GM18907 (cell line): Measurements from ENCODE around the gene CSPG5.

ENCODE experiments used
- ATAC-seq: cut with Tn5 transposase; IDR thresholded peaks from one replicate; pipeline ENCODE4 v1.9.1; 2021; ENCODE audit warnings: mild to moderate bottlenecking, moderate library complexity; ENCODE audit not compliant: unreplicated experiment

CSPG5 gene

DNA sequence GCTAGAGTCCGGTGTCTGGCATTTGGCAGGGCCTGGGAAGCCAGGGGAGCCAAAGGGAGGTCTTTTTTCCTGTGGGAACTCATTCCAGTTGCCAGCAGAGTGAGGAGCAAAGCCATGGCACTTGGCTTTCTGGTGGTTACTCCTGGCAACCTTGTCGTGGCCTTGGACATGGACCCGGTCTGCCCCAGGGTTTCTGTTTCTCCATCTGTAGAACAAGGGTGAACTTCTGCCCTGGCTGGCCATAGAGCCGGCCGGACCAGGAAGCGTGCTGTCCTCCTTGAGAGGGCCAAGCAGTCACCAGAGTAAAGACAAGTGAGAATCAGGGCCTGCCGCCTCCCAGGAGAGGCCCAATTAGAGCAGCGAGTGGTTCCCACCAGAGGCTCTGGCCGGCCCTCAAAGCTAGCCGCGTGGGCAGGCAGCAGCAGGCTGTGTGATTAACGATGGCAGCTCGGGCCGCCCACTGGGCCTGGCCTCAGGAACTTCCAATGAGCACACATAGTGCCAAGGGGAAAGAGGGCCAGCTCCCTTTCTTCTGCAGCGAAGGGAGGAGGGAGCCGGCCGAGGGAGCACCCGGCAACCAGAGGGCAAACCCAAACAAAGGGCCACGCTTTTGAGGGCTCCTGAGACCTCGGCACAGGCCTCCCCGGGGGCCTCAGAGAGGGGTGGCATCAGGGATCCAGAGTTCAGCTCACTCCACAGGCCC is 36.0 kb downstream of the CSPG5 start:
- no peak for ATAC-seq

DNA sequence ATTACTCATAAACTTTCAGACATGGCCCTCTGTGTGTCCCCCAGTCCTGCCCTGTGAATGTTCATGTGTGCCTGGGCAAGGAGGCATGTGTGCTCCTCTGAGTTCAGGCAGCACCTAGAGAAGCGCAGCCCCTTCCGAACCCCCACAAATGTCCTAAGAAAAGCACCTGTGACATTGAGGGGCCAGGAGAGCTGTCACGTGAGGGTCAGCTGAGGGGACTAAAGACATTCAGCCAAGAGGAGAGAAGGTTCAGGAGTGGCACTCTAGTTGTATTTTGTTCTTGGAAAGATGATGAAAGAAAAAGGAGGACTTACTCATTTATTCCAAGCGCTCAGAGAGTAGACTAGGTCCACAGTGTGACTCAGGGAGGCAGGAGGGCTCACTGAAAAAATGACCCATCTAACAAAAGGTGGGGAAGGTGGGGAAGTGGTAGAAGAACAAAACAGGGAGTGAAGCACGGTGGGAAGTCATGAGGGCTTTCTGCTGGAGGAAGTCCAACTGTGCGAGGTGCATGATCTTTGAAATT is 37.0 kb downstream of the CSPG5 start:
- no peak for ATAC-seq

DNA sequence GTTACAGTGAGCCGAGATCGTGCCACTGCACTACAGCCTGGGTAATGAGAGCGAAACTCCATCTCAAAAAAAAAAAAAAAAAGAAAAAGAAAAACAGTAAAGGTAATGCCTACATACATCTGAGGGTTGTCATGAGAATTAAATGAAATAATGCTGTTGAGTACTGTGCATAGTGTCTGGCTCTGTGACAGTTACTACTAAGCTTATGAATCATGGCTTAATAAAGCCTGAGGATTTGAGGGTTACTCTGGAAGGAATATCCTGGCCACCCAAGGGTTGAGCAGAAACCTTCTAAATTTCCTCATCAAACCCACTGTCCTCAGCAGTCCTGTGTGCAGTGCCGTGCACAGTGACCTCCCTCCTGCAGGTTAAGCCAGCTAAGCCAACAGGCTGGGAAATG is 38.4 kb downstream of the CSPG5 start:
- ATAC-seq = no peak

DNA sequence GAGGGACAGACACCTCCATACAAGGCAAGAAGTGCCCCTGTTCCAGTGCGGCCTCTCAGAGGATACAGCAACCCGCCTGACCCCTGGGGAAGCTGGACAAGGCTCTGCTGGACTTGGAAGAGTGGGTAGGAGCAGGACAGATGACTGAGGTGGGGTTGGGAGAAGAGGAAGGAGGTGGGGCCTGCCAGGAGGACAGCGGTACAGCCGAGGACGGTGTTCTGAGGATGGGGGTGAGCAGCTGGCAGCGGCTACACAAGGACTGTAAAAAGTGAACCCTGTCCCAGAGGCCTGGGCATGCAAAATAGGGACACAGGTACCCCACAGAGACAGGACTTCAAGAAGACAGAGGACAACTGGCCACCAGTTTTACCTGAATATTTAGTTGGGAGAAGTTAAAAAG is 41.7 kb downstream of the CSPG5 start:
- no peak for ATAC-seq

DNA sequence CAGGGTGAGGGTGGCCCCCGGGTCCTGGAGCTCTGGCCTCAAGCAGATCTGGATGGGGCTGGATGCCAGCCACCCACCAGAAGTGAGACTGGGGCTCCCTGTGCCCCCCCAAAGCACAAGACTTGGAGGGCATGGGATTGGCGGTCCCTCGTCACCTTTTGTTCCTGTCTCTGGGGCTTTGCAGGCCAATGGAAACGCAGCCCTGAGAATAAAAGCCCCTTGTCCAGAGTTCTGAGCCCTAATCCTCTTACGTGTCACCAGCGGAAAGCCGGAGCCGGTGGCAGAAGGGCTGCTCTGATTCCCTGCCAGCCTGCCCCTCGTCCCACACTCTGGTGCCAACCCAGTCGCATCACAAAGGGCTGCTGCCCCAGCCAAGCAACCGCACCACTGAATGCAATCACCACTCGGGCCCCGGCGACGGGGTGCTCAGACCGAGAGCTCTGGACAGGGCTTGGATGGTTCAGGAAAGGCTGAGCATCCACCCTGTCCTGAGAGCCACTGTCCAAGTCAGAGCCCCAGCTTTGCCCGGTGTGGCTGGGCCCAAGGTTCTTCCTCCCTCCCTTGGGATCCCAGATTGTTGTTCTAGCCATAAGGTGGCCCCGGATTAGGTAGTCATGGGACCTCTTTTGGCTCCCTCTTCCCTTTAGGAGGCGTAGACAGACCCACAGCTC is 42.3 kb downstream of the CSPG5 start:
- ATAC-seq = no peak

DNA sequence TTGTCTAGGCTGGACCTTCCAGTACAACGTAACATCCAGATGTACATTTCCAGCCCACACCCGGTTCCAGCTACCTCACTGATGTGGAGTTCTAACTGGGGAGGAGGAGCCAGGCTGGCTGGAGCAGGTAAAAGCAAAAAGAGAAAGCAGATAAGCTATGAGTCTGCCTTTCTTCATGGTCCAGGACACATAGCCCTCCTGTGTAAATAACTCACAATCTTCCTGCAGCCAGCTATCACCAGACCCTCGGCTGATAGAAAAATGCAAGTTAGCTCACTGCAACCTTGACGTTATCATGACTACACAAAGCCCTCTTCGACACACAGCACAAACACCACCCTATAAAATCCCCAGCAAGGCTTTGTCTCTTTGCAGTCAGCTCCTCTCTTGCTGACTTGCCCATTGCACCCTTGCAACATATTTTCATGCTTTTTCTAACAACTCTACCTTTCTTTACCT is 44.6 kb downstream of the CSPG5 start:
- ATAC-seq = no peak

DNA sequence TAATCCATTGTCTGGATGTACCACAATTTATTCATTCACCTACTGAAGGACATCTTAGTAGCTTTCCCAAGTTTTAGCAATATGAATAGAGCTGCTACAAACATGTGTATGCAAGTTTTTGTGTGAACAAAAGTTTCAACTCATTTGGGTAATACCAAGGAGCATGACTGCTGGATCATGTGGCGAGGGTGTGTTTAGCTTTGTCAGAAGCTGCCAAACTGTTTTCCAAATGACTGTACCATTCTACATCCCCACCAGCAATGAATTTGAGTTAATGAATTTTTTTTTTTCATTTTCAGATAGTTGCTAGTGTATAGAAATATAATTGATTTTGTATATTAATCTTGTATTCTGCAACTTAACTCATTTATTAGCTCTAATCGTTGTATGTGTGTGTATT is 45.2 kb downstream of the CSPG5 start:
- no peak for ATAC-seq

DNA sequence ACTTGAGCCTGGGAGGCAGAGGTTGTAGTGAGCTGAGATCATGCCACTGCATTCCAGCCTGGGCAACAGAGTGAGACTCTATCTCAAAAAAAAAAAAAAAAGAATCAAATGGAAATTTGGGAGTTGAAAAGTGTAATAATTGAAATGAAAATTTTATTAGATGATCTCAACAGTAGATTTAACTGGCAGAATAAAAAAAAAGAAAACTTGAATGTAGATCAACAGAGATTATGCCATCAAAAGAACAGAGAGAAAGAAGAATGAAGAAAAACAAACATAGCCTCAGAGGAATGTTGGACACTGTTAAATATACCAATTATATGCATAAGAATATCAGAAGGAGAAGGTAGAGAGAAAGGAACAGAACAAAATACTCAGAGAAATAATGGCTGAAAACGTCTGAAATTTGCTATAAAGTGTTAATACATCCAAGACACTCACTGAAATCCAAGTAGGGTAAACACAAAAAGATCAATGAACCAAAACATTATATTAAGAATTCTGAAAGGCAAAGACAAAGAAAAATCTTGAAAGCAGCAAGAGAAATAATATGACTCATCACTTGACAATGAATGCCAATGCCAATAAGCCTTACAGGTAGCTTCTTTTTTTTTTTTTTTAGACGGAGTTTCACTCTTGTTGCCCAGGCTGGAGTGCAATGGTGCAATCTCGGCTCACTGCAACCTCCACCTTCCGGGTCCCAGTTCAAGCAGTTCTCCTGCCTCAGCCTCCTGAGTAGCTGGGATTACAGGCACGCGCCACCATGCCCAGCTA is 50.5 kb downstream of the CSPG5 start:
- ATAC-seq = no peak

DNA sequence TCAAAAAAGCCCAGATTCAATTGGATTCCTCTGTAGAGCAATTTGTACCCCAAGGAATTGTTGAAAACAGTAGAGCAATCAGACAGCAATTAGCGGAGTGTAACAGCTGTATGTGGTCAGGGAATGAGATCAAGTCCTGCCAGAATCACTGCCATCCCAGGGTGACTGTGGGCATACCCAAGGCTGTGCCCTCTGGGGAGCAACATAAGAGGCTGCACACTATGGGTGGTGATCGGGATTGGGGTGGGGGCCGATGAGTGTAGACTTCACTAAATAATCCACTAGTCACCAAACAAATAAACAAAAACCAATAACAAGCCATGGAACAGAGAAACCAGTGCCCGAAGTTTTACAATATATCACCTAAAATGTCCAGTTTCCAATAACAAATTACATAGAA is 53.0 kb downstream of the CSPG5 start:
- ATAC-seq = no peak

DNA sequence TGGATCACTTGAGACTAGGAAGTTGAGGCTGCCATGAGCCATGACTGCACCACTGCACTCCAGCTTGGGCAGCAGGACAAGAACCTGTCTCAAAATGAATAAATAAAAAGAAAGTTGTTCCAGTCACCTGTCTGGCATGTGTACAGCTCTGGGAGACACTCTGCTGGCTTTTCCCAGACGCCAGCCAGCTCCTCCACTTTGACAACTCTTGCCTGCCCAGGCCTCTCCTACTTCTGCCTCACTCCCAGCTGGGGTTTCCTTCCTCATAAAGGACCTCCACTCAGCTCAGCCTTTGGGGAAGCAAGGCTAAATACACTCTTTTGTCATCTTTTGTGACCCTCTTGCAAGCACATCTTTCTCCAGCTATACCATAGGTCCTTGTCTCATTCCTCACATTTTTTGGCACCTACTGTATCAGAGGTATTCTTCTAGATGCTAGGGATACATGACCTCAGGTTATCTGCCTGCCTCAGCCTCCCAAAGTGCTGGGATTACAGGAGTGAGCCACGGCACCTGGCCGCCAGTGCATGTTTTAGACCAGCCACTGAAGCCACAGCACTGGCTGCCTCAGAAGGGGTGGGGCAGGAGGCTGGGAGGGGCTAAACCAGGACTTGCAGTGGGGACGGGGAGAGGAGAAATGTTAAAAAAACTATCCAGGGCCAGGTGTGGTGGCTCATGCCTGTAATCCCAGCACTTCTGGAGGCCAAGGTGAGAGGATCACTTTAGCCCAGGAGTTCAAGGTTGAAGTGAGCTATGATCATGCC is 55.2 kb downstream of the CSPG5 start:
- ATAC-seq = no peak

DNA sequence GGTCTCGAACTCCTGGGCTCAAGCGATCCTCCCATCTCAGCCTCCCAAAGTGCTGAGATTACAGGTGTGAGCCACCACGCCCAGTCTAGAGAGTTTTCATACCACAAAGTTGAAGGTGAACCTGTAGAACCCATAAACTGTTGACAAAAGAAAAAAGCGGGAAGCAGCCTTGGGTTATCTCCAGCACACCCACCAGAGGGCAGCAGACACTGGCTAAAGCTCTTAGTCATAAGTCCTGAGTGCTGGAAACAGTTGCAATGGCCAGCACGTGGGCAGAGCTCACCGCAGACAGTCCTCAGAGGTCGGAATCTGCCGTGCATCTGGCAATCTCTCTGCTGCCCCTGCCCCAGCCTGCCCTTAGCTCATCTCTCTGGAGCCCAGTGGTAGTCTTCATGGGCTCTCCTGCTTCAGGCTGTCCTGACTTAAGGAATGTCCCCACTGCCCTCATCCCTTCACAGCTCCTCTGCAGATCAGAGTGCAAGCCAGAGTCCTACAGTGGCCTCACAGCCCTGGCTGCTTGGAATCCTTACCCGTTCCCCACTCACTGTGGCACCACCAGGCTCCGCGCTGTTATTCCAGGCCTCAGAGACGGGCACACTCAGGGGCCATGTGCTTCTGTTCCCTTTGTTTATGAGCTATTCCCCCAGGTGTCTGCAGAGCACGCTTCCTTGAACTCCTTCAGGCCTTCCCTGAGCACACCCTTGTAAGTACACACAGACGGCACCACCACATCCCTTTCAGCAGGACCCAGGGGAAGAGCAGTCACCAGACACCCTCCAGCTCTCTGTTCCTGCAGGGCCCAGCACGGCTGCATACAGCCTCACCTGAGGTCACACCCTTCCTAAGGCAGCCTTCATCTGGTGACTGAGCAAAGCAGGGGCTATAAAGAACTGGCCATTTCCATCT is 56.3 kb downstream of the CSPG5 start:
- ATAC-seq = peak; percentile 64

DNA sequence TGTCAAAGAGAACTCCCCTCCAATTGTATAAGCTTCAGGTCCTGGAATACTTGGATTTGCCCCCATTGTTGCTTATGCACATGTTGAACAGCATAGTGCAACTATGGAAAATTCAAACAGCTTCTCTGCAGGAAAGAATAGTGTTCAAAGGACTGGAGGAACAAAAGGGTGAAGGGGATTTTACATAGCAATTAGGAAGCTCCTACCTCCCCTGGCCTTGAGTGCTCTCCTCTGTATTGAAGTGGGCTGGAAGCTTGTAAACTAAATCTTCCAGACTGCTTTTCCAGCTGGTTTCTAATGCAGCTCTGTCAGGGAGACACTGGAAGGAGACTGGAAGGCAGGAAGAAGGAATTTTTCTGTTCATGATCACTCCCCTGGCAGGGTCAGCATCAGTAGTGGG is 57.9 kb downstream of the CSPG5 start:
- ATAC-seq = no peak

DNA sequence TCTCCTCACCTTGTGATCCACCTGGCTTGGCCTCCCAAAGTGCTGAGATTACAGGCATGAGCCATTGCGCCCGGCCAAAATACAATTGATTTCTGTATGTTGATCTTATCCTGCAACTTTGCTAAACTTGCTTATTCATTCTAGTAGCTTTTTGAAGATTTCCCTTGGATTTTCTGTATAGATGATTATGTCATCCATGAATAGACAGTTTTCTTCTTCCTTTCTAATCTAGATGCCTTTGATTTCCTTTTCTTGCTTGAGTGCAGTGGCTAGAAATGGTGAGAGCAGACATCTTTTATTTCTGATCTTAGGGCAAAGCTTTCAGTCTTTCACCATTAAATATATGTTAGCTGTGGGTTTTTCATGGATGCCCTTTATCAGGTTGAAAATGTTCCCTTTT is 60.7 kb downstream of the CSPG5 start:
- ATAC-seq = no peak

DNA sequence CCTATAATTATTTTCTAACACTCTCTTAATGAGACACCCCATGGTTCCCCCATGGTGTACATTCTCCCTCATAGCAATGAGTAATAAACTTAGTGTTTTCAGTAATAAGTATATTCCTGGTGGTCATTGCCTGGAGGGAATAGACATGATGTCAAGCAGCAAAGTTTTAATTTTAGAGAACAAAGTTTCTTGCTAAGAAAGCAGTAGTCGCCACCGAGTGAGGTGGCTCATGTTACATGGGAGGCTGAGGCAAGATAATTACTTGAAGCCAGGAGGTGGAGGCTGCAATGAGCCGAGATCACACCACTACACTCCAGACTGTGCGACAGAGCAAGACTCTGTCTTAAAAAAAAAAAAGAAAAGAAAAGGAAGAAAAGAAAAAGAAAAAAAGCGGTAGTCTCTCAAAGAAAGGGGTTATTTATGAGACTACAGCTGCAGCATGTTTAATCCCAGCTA is 62.8 kb downstream of the CSPG5 start:
- no peak for ATAC-seq

DNA sequence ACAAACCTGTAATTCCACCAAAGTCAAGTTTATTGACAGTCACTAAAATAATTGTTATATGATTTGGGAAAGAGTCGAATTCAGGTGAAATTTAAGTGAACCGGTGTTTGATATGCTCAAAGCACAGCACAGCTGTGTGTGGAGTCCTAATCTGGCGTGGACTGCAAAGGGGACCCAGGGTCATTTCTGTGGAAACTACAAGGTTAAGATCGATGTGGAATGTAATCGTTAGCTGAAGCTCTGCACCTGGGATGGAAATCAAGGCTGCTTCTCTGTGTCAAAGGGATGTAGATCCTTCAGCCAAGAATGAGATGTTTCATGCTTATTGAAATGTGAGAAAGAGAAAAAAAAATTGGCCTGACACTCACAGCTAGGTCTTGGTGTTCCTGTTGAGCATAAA is 63.6 kb downstream of the CSPG5 start:
- no peak for ATAC-seq

DNA sequence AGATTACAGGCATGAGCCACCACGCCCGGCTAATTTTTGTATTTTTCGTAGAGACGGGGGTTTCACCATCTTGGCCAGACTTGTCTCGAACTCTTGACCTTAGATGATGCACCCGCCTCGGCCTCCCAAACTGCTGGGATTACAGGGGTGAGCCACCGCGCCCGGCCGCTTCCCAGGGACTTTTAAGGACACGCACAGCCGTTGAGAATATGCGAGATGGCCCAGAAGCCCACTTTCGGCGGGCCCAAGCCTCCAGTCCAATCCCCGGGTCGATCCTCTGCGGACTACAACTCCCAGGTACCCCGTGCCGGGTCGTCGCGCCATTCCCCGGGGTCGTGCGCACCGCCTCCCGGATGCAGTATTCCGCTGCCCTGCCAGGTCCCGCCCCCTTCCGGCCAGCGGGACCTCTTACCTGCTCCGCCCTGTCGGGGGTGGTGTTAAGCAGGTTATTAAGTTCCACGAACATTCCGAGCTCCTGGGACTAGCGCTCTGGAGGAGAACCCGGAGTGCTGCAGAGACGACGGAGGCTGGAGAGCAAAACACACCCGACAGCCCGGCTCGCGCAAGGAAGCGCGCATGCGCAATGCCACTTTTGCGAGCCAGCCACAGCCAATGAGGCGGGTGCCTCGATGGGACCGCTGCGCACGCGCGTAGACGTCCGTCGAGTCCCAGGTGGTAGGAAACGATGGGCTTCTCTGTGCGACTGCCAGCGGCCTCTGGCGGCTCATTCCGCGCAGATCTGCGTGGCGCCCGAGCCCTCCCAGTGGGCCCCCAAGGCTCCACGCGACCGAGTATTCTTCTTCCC is 65.3 kb downstream of the CSPG5 start, which contains the start of gene ELP6:
ELP6 (minus strand) TSS at position 588 of the 805 bp plus-strand sequence; CDS start at position 466, 122 bp downstream.
- peak; percentile 93 for ATAC-seq

DNA sequence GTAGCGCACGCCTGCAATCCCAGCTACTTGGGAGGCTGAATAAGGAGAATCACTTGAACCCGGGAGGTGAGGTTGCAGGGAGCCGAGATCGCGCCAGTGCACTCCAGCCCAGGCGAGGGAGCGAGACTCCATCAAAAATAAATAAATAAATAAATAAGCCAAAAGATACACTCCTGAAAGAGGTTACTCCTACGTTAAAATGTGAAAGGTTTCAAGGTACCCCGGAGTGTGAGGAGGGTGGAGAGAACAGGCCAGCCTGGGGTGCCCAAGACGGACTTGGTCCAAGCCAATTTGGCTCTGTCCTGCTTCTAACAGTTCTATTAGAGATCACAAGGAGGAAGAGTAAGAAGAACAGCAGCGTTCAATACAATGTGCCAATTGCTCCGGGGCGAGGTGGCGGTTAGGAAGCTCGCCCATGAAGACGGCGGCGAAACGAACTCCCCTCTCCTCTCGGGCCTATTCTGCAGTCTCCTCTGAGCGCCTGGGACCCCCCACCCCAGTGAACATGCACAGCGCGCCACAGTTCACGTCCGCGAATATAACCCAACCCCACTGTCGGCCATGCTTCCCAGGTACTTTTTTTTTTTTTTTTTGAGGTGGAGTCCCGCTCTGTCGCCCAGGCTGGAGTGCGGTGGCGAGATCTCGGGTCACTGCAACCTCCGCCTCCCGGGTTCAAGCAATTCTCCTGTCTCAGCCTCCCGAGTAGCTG is 66.1 kb downstream of the CSPG5 start:
- peak; percentile 14 for ATAC-seq
